ENCODE data around the gene FSHR.

FSHR gene

GRCh38 chr2:49029406-49029805 is 124.9 kb downstream of the FSHR start:
- no peak for DNase-seq (ENCODE audit: low spot score)

DNA sequence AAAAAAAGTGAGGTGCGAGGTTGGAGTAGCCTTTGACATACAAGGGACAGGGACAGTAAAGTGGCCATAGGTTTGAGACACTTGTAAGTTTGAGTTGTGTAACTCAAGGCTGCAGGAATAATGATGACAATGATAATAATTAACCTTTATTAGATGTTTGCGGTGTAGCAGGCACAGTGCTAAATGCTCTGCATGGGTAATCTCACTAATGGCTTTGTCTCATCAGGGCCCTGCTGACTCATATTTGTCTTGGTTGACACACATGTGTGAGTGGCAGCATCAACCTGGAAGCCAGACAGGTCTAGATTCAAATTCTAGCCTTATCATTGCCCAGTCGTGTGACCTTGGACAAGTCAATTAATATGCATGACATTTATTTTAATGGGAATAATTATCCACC is 126.2 kb downstream of the FSHR start:
- peak; percentile 82 for DNase-seq (ENCODE audit: low spot score)

DNA sequence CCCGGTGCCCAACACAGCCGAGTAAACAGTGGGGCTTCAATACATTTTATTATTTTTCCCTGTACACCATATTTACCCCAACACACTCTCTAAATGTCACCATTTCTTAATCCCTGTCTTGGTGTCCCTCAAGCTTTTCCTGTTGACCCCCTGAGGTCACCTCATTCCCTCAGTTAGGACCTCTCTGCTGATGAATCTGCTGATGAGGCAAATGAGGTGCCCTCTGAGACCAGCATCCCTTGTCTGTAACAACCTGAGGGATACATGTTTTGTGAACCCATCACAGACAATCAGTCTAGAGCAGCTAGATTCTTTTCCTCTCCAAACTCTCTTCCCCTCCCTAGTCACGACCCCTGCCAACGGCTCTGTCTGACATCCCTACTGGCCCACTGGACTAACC is 127.6 kb downstream of the FSHR start:
- no peak for DNase-seq (ENCODE audit: low spot score)

DNA sequence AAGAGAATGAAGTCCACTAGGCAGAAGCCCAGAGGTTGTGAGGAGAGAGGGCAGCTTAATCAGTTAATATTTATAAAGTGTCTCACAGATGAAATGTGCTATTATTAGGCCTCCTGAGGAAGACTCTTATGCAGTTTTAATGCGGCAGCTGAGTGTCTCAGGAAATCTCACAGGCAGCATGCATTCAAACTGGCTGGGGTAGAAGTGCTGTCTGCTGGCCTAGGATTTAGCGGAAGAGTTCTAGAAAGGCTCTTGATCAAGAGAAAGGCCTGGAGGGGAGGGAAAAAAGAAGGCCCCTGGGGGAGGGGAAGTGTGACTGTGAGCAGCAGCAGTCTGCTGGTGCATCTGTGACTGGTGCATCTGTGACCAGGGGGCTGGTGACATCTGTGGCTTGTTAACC is 133.0 kb downstream of the FSHR start:
- no peak for DNase-seq (ENCODE audit: low spot score)

DNA sequence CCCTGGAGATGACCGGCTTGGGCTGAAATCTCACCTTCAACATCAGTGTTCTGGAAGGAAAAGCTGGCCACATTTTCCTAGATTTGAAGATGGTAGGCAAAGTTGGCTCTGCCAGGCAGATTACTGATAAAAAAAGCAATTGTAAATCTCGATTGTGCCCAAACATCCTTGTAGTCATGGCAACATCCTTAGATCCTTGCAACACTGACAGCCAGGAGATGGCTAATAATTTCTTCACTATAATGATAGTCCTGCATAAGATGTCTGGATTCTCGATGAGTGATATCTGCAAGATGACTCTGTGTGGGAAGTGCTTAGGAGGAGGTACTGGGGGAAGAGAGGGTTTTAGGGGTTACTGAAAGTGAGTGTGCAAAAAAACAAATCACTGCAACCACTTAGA is 149.1 kb downstream of the FSHR start:
- no peak for DNase-seq (ENCODE audit: low spot score)

DNA sequence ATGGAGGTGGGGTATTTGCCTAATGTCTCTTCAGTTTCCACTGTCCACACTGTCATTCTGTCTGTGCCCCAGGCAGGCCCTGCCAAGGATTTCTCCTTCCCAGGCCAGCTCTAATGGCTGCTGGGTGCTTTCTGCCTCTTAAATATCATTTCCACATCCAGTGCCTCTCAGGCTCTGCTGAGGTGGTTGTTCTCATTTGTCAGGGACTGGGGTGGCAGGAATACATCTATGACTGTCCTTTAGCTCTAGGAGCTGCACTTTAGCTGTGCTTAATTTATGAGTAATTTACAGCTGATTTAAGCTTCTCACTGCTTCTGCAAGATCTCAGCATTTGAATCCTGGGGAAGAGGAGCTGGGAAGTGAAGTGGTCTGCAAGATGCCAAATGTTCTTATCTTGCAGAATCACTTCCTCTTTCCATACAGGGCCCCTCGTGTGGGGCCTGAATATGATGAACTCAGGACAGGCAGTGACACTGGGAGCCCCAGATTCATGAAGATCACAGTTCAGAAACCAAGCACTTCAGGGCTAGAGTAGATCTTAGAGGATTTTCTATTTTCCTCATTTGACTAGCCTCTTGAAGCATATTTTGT is 150.2 kb downstream of the FSHR start:
- no peak for DNase-seq (ENCODE audit: low spot score)

- DNase-seq (ENCODE audit: low spot score): no peak
Observed at GRCh38 chr2:49003201-49003600, 151.1 kb downstream of the FSHR start.

GRCh38 chr2:49002750-49003149 is 151.6 kb downstream of the FSHR start:
- DNase-seq (ENCODE audit: low spot score): peak; percentile 69

- peak; percentile 6 for DNase-seq (ENCODE audit: low spot score)
Observed at GRCh38 chr2:49000695-49001094, 153.6 kb downstream of the FSHR start.

DNA sequence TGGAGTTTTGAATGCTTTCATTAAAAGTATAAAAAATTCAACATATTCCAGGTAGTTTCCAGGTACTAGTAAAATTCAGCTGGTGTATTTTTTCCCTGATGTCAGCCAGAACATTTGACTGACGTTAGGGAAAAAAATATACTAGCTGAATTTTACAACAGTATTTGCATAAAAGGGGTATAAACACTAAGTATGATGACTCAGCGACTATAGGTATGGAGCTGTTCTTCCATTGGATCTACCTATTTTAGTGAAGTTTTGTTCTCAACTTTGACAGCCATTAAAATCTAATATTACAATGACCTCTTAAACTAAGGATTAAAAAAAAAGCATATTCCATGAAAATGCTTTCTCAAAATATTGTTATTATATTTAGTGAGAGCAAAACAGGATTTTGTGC is 155.9 kb downstream of the FSHR start:
- no peak for DNase-seq (ENCODE audit: low spot score)

DNA sequence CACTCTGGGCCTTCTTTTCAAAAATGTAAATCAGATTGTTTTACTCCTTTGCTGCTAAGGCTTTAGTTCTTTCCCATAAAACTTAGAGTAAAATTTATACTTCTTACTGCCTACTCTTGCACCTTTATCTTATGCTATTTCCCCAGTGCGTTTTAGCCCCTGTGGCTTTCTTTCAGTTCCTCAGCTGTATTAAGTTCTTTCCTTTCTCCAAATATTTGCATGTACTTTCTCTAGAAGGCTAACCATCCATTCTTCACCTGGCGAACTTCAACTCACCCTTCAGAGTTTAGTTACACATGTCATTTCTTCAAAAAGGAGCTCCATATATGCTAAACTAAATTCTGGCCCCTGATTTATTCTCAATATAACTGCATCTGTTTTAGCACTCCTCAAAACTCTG is 160.7 kb downstream of the FSHR start:
- no peak for DNase-seq (ENCODE audit: low spot score)

- DNase-seq (ENCODE audit: low spot score): no peak
Observed at GRCh38 chr2:48991415-48992131, 162.7 kb downstream of the FSHR start.

GRCh38 chr2:48984922-48985321 is 169.4 kb downstream of the FSHR start:
- DNase-seq (ENCODE audit: low spot score): no peak

DNA sequence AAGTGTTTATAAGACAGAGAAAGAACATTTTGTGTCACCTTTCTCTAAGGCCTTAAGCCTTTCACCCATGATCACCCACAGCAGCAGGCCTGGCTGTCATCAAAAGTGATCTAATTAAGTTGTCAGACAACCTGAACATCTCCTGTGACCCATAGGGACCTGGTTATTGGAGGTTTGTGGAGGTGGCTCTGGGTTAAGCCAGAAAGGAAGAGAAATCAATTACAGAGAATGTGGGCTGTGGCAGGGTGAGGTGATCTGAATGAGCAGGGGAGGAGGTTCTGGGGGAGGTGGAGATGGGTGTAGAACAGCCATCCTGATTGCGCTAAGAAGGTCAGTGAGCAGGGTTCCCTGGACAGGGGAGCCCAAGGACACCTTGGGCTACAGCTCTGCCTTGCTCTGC is 170.8 kb downstream of the FSHR start:
- no peak for DNase-seq (ENCODE audit: low spot score)

- DNase-seq (ENCODE audit: low spot score): no peak
Observed at GRCh38 chr2:48982887-48983435, 171.4 kb downstream of the FSHR start.

DNA sequence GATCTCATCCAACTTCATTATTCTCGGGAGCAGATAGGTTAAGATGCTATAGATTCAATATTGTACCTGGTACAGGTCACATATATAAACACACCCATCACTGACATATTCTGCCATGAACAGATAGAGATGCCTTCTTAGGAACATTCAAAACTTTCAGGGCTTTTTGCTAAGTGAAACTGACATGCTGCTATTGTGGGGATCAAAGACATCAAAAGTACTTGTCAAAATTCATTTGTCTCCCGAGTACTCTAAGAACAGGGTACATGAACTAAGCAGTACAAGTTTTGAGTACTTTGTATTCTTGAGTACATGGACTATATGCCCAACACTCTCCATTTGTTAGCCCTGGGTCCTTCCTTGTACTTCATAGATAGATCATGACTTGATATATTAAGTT is 173.5 kb downstream of the FSHR start:
- DNase-seq (ENCODE audit: low spot score): no peak

- no peak for DNase-seq (ENCODE audit: low spot score)
Observed at GRCh38 chr2:48979691-48980090, 174.6 kb downstream of the FSHR start.

GRCh38 chr2:48978131-48978530 is 176.2 kb downstream of the FSHR start:
- DNase-seq (ENCODE audit: low spot score): no peak

GRCh38 chr2:48971801-48972200 is 182.5 kb downstream of the FSHR start:
- no peak for DNase-seq (ENCODE audit: low spot score)

- DNase-seq (ENCODE audit: low spot score): no peak
Observed at GRCh38 chr2:48968011-48968410, 186.3 kb downstream of the FSHR start.

GRCh38 chr2:48965204-48965603 is 189.1 kb downstream of the FSHR start:
- DNase-seq (ENCODE audit: low spot score): no peak

- no peak for DNase-seq (ENCODE audit: low spot score)
Observed at GRCh38 chr2:48961009-48961408, 193.3 kb downstream of the FSHR start.

GRCh38 chr2:48954935-48955334 is 199.4 kb downstream of the FSHR start:
- no peak for DNase-seq (ENCODE audit: low spot score)

- DNase-seq (ENCODE audit: low spot score): no peak
Observed at GRCh38 chr2:48954311-48954710, 200.0 kb downstream of the FSHR start.

All from kidney tubule cell (primary cell).